ENCODE results near the gene CACNA1F. TPM values are rescaled to one million over a fixed set of nuclear protein-coding genes. Genes with fewer than 3 reads are reported as not detected.

The CACNA1F gene
- total RNA-seq: 0.25 TPM

DNA sequence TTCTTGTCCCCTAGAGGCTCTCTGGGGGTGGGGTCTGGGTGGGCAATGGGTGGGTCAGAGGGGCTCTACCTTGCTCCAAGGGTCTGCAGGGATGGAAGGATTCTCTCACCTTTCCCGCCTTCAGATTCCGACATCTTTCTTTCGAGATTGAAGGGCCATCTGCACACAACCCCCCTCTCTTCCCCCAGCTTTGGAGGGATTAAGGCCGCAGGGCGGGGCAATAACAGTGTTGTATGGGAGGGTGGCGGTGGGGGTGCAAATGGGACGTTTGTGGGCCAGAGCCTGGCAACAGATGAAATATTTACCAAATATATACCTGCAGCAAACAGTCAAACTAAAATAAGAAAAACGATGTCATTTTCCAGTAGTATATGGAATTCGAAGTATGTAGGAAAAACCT, at the start of gene CACNA1F:
Gene CACNA1F (minus strand): TSS at position 165 of the 400 bp plus-strand sequence. CDS start 31 bp downstream, at position 134.
- H3K36me3 ChIP-seq: no peaks in the 10 kb centered on the region
- no peak for DNase-seq (ENCODE audit: extremely low spot score in 2 of 2)
- H3K9me3 ChIP-seq: no peaks in the 10 kb centered on the region
- no peak within 1 kb of the TSS for H3K4me3 ChIP-seq
- no peaks in the 10 kb centered on the region for H3K4me1 ChIP-seq
- no peaks in the 10 kb centered on the region for H3K27me3 ChIP-seq
- TF ChIP-seq CTCF (IDR thresholded peaks at IDR 0.05): no peak
- TF ChIP-seq POLR2AphosphoS5 (IDR thresholded peaks at IDR 0.05; ENCODE audit: insufficient read depth in 1 of 2, low read depth in 1 of 2): no peak
- no peak for TF ChIP-seq POLR2A (IDR thresholded peaks at IDR 0.05)
- H3K27ac ChIP-seq: no peak within 1 kb of the TSS
- intact Hi-C loops (cut with DNase I): no loop called here

DNA sequence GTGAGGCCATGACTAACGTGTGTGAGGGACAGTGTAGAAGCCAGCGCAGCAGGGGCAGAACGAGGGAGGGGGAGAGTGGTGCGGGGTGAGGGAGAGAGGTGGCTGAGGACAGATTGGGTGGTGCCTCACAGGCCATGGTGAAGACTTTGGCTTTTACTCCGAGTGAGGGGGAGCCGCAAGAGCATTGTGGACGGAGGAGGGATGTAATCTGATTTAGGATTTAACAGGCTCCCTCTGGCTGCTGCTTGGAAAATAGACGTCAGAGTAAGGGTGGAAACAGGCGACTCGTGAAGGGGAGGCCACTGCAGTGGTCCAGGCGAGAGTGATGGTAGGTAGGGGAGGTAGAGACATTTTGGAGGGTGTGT, 49.5 kb upstream of the CACNA1F start:
- peaks cover under 1% of the 10 kb centered on the region for H3K4me1 ChIP-seq
- peaks cover 0 to 6% of the 10 kb centered on the region in 2 donors for H3K36me3 ChIP-seq
- H3K27me3 ChIP-seq: no peaks in the 10 kb centered on the region
- no peaks in the 10 kb centered on the region for H3K9me3 ChIP-seq
- DNase-seq (ENCODE audit: extremely low spot score in 2 of 2): no peak
- no peak overlapping the region for H3K4me3 ChIP-seq
- intact Hi-C loops (cut with DNase I): no loop called here
- no peak overlapping the region for H3K27ac ChIP-seq
- TF ChIP-seq POLR2A (IDR thresholded peaks at IDR 0.05) (no peak), CTCF (IDR thresholded peaks at IDR 0.05) (no peak), POLR2AphosphoS5 (IDR thresholded peaks at IDR 0.05; ENCODE audit: insufficient read depth in 1 of 2, low read depth in 1 of 2) (no peak)

- intact Hi-C loops (cut with DNase I): no loop called here
- no peak overlapping the region for H3K27ac ChIP-seq
These were observed 44.9 kb upstream of the CACNA1F start for GRCh38 chrX:49278081-49278480.

DNA sequence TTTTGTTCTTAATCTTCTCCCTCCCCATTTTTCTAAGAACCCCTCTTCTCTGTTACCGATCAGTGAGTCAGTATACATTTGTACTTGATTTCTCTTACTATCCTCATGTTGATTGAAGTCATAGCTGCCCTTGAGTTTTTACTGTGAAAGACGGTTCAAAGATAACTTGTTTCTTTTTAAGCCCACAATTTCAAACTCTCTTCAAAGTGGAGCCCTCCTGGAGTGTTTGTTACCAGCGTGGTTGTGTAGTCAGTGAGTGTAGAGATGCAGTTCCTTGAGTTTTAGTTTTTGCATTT, 44.3 kb upstream of the CACNA1F start:
- H3K27ac ChIP-seq: no peak overlapping the region
- no peak for TF ChIP-seq POLR2A (IDR thresholded peaks at IDR 0.05)
- TF ChIP-seq CTCF (IDR thresholded peaks at IDR 0.05): no peak
- TF ChIP-seq POLR2AphosphoS5 (IDR thresholded peaks at IDR 0.05; ENCODE audit: insufficient read depth in 1 of 2, low read depth in 1 of 2): no peak
- H3K36me3 ChIP-seq: no peaks in the 10 kb centered on the region
- H3K27me3 ChIP-seq: no peaks in the 10 kb centered on the region
- DNase-seq (ENCODE audit: extremely low spot score in 2 of 2): no peak
- no peaks in the 10 kb centered on the region for H3K9me3 ChIP-seq
- H3K4me3 ChIP-seq: no peak overlapping the region
- H3K4me1 ChIP-seq: peaks cover 13% of the 10 kb centered on the region
- intact Hi-C loops (cut with DNase I): no loop called here

More at GRCh38 chrX:49278081-49278480, 44.9 kb upstream of the CACNA1F start:
- H3K36me3 ChIP-seq: no peaks in the 10 kb centered on the region
- H3K9me3 ChIP-seq: no peaks in the 10 kb centered on the region
- H3K4me1 ChIP-seq: peaks cover 11% of the 10 kb centered on the region
- no peak overlapping the region for H3K4me3 ChIP-seq
- H3K27me3 ChIP-seq: no peaks in the 10 kb centered on the region
- no peak for DNase-seq (ENCODE audit: extremely low spot score in 2 of 2)
- TF ChIP-seq POLR2A (IDR thresholded peaks at IDR 0.05) (no peak), CTCF (IDR thresholded peaks at IDR 0.05) (no peak), POLR2AphosphoS5 (IDR thresholded peaks at IDR 0.05; ENCODE audit: insufficient read depth in 1 of 2, low read depth in 1 of 2) (no peak)

- H3K4me3 ChIP-seq: no peak overlapping the region
- no peak overlapping the region for H3K27ac ChIP-seq
- no peaks in the 10 kb centered on the region for H3K9me3 ChIP-seq
- H3K36me3 ChIP-seq: no peaks in the 10 kb centered on the region
- DNase-seq (ENCODE audit: extremely low spot score in 2 of 2): peak in 1 of 2 donors; percentile 67
- intact Hi-C loops (cut with DNase I): no loop called here
- H3K27me3 ChIP-seq: no peaks in the 10 kb centered on the region
- TF ChIP-seq CTCF (IDR thresholded peaks at IDR 0.05): no peak
- no peak for TF ChIP-seq POLR2AphosphoS5 (IDR thresholded peaks at IDR 0.05; ENCODE audit: insufficient read depth in 1 of 2, low read depth in 1 of 2)
- no peak for TF ChIP-seq POLR2A (IDR thresholded peaks at IDR 0.05)
- H3K4me1 ChIP-seq: peaks cover 19% of the 10 kb centered on the region
These were observed 43.8 kb upstream of the CACNA1F start for GRCh38 chrX:49276671-49277534.
